ENCODE data around the gene SDK2.

SDK2 gene

DNA sequence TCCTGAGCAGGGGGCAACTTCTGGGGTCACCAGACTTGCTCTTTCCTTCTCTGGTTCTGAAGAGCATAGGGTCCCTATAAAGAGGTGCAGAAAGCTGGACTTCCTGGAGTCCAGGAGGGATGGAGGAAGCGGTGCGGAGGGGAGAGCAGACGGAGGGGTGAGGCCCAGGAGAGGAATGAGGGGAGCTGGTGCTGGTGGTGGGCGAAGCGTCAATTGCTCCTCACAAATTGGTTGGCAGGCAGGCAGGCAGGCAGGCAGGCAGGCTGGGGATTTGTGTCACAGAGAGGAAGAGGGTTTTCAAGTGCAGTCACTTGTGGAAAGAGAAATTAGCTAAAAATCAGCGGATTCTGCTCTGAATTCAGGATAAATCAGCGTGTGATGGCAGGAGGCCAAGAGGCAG is 198.8 kb downstream of the SDK2 start:
- H3K36me3 Mint-ChIP-seq: peaks cover 8% of the 10 kb centered on the region
- DNase-seq (ENCODE audit: low spot score in 2 of 2) (no peak), ATAC-seq (ENCODE audit: low read depth) (no peak)
- H3K4me1 Mint-ChIP-seq: no peaks in the 10 kb centered on the region
- no peak overlapping the region for H3K4me3 Mint-ChIP-seq
- H3K27ac Mint-ChIP-seq: no peak overlapping the region
- H3K9me3 Mint-ChIP-seq: no peaks in the 10 kb centered on the region
- H3K27me3 Mint-ChIP-seq: no peaks in the 10 kb centered on the region

DNA sequence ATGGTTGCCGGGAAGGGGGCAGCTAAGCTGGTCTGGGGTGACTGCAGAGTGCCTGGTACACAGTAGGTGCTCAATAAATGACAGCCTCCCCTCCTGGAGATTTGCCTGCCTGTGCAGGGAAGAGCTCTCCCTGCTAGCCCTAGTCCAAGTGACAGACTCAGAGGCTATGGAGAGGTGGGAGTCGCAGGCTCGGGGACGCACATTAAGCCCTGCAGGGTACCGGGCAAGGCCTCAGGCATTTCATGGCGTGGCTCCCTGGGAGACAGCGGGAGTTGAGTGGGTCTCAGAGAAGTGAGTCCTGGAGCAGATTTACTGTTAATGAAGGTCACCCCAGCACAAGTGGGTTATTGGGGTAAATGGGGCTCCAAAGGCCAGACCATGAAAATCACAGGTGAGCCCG is 200.2 kb downstream of the SDK2 start:
- DNase-seq (ENCODE audit: low spot score in 2 of 2) (no peak), ATAC-seq (ENCODE audit: low read depth) (no peak)
- Mint-ChIP-seq H3K27ac (no peak overlapping the region), H3K36me3 (peaks cover 8% of the 10 kb centered on the region), H3K9me3 (no peaks in the 10 kb centered on the region), H3K4me3 (no peak overlapping the region), H3K4me1 (no peaks in the 10 kb centered on the region), H3K27me3 (no peaks in the 10 kb centered on the region)

GRCh38 chr17:73439597-73439996 is 204.6 kb downstream of the SDK2 start:
- Mint-ChIP-seq H3K9me3 (no peaks in the 10 kb centered on the region), H3K4me3 (no peak overlapping the region), H3K27ac (no peak overlapping the region), H3K36me3 (peaks cover 12% of the 10 kb centered on the region), H3K4me1 (no peaks in the 10 kb centered on the region), H3K27me3 (no peaks in the 10 kb centered on the region)
- no peak for ATAC-seq (ENCODE audit: low read depth)
- no peak for DNase-seq (ENCODE audit: low spot score in 2 of 2)

DNA sequence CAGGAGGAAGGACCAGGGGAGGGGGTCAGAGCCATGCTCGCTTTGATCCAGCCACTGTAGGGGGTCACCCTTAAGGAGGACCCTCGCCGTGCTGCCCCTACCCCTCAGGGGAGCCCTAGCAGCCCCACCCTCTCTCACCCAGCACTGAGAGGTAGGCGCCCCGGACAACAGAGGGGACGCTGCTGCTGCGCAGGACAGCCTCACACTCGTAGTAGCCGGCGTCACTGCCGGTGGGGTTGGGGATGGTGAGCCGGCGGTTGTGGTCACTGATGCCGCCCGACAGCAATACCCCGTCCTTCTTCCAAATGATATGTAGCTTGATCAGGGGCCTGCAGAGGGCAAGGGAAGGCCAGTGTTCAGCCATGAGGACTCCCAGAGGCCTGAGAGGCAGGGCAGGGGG is 206.4 kb downstream of the SDK2 start:
- Mint-ChIP-seq H3K27me3 (no peaks in the 10 kb centered on the region), H3K36me3 (peaks cover 12% of the 10 kb centered on the region), H3K27ac (no peak overlapping the region), H3K4me1 (no peaks in the 10 kb centered on the region), H3K4me3 (no peak overlapping the region), H3K9me3 (no peaks in the 10 kb centered on the region)
- ATAC-seq (ENCODE audit: low read depth) (no peak), DNase-seq (ENCODE audit: low spot score in 2 of 2) (no peak)

- no peak overlapping the region for H3K4me3 Mint-ChIP-seq
- H3K9me3 Mint-ChIP-seq: no peaks in the 10 kb centered on the region
- no peaks in the 10 kb centered on the region for H3K4me1 Mint-ChIP-seq
- no peaks in the 10 kb centered on the region for H3K27me3 Mint-ChIP-seq
- DNase-seq (ENCODE audit: low spot score in 2 of 2) (no peak), ATAC-seq (ENCODE audit: low read depth) (no peak)
- peaks cover 10% of the 10 kb centered on the region for H3K36me3 Mint-ChIP-seq
- no peak overlapping the region for H3K27ac Mint-ChIP-seq
Observed at GRCh38 chr17:73436954-73437353, 207.3 kb downstream of the SDK2 start.

- peaks cover 7% of the 10 kb centered on the region for H3K36me3 Mint-ChIP-seq
- no peaks in the 10 kb centered on the region for H3K27me3 Mint-ChIP-seq
- ATAC-seq (ENCODE audit: low read depth) (no peak), DNase-seq (ENCODE audit: low spot score in 2 of 2) (no peak)
- no peak overlapping the region for H3K4me3 Mint-ChIP-seq
- no peaks in the 10 kb centered on the region for H3K9me3 Mint-ChIP-seq
- no peak overlapping the region for H3K27ac Mint-ChIP-seq
- peaks cover 3% of the 10 kb centered on the region for H3K4me1 Mint-ChIP-seq
Observed at GRCh38 chr17:73435412-73435811, 208.8 kb downstream of the SDK2 start.

GRCh38 chr17:73434154-73434553 is 210.1 kb downstream of the SDK2 start:
- Mint-ChIP-seq H3K27ac (no peak overlapping the region), H3K9me3 (no peaks in the 10 kb centered on the region), H3K27me3 (no peaks in the 10 kb centered on the region), H3K4me3 (no peak overlapping the region), H3K4me1 (peaks cover 3% of the 10 kb centered on the region), H3K36me3 (peaks cover 8% of the 10 kb centered on the region)
- ATAC-seq (ENCODE audit: low read depth) (no peak), DNase-seq (ENCODE audit: low spot score in 2 of 2) (no peak)

- no peak overlapping the region for H3K27ac Mint-ChIP-seq
- peaks cover 8% of the 10 kb centered on the region for H3K36me3 Mint-ChIP-seq
- H3K4me1 Mint-ChIP-seq: peaks cover 3% of the 10 kb centered on the region
- ATAC-seq (ENCODE audit: low read depth): no peak
- DNase-seq (ENCODE audit: low spot score in 2 of 2): no peak
- H3K4me3 Mint-ChIP-seq: no peak overlapping the region
- no peaks in the 10 kb centered on the region for H3K9me3 Mint-ChIP-seq
- H3K27me3 Mint-ChIP-seq: no peaks in the 10 kb centered on the region
Observed at GRCh38 chr17:73433501-73433900, 210.7 kb downstream of the SDK2 start.

GRCh38 chr17:73432624-73433190 is 211.5 kb downstream of the SDK2 start:
- ATAC-seq (ENCODE audit: low read depth) (no peak), DNase-seq (ENCODE audit: low spot score in 2 of 2) (no peak)
- H3K27me3 Mint-ChIP-seq: no peaks in the 10 kb centered on the region
- no peaks in the 10 kb centered on the region for H3K9me3 Mint-ChIP-seq
- H3K36me3 Mint-ChIP-seq: peaks cover 5% of the 10 kb centered on the region
- H3K27ac Mint-ChIP-seq: no peak overlapping the region
- no peak overlapping the region for H3K4me3 Mint-ChIP-seq
- peaks cover 3% of the 10 kb centered on the region for H3K4me1 Mint-ChIP-seq

DNA sequence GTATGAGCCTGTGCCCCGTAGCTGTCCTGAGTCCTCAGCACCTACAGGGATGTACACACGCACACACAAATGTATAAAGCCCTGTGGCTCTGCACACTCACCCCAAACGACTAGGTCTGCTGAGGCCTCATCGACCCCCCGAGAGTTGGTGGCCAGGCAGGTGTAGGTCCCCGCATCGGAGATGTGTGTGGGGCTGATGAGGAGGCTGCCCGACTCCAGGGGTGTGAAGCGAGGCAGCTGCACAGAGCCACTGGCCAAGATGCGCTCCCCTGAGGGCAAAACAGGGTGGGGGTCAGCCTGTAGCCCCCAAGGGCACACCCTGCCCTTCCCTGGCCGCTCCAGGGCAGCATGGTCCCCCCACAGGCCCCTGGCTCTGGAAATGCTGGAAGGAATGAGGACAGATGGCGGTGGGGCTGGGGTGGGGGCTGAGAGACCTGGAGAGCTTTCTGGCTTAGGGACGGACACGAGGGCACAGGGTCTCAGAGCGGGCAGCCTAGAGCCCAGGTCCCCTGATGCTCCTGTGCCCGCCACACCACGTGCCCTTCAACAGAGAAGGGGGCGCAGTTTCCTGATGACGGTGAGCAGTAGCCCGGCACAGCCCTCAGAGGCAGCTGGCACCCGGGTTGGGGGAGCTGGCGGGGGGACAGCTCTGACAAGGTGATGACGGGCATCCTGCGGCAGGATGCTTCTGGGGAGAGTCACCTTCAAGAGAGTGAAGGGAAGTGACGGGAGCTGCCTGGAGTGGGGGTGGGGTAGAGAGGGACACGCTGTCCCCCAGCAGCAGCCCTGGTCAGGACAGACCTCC is 212.6 kb downstream of the SDK2 start:
- DNase-seq (ENCODE audit: low spot score in 2 of 2) (no peak), ATAC-seq (ENCODE audit: low read depth) (no peak)
- Mint-ChIP-seq H3K36me3 (peaks cover 5% of the 10 kb centered on the region), H3K4me3 (no peak overlapping the region), H3K4me1 (peaks cover 3% of the 10 kb centered on the region), H3K9me3 (no peaks in the 10 kb centered on the region), H3K27me3 (no peaks in the 10 kb centered on the region), H3K27ac (peak overlapping the region; percentile 11)

DNA sequence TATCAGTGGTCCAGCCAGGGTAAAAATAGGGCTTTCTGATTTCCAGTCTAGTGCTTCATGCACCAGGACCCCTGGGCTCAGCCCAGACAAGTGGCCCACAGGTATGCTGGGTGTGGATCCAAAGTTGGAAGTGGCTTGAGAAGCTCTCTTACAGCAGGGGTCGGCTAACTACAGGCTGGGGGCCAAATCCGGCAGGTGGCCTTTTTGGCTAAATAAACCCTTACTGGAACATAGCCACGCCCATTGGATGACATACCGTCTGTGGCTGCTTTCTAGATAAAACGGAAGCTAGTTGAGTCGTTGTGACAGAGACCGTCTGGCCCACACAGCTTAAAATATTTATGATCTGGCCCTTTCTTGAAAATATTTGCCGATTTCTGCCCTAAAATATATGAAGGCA is 213.4 kb downstream of the SDK2 start:
- no peaks in the 10 kb centered on the region for H3K27me3 Mint-ChIP-seq
- ATAC-seq (ENCODE audit: low read depth): peak; percentile 37
- peaks cover 3% of the 10 kb centered on the region for H3K36me3 Mint-ChIP-seq
- H3K9me3 Mint-ChIP-seq: no peaks in the 10 kb centered on the region
- no peak for DNase-seq (ENCODE audit: low spot score in 2 of 2)
- no peak overlapping the region for H3K27ac Mint-ChIP-seq
- H3K4me3 Mint-ChIP-seq: no peak overlapping the region
- peaks cover 3% of the 10 kb centered on the region for H3K4me1 Mint-ChIP-seq

GRCh38 chr17:73430165-73430680 is 214.0 kb downstream of the SDK2 start:
- Mint-ChIP-seq H3K9me3 (no peaks in the 10 kb centered on the region), H3K27me3 (no peaks in the 10 kb centered on the region), H3K4me3 (peak overlapping the region; percentile 1), H3K36me3 (peaks cover 3% of the 10 kb centered on the region), H3K4me1 (peaks cover 3% of the 10 kb centered on the region), H3K27ac (no peak overlapping the region)
- no peak for ATAC-seq (ENCODE audit: low read depth)
- DNase-seq (ENCODE audit: low spot score in 2 of 2): no peak

GRCh38 chr17:73429440-73430164 is 214.6 kb downstream of the SDK2 start:
- ATAC-seq (ENCODE audit: low read depth) (peak; percentile 98), DNase-seq (ENCODE audit: low spot score in 2 of 2) (peak; percentile 89 to 92)
- Mint-ChIP-seq H3K27ac (no peak overlapping the region), H3K9me3 (no peaks in the 10 kb centered on the region), H3K4me3 (no peak overlapping the region), H3K36me3 (peaks cover 3% of the 10 kb centered on the region), H3K27me3 (no peaks in the 10 kb centered on the region), H3K4me1 (peaks cover 3% of the 10 kb centered on the region)

DNA sequence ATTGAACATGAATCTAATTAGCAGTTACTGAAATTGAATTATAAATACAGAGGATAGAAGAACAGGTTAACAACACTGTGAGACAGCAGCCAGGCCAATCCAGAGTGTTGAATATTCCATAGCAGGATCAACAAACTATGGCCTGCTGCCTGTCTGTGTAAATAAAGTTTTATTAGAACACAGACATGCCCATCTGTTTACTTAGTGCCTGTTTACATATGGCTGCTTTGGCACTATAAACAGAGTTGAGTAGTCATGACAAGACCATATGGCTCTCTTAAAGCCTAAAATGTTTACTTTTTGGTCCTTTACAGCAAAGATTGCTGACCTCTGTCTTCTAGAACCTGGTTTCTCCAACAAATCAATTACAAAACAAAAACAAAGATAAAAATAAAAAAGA is 217.0 kb downstream of the SDK2 start:
- H3K4me1 Mint-ChIP-seq: peaks cover 3% of the 10 kb centered on the region
- H3K9me3 Mint-ChIP-seq: no peaks in the 10 kb centered on the region
- no peak overlapping the region for H3K4me3 Mint-ChIP-seq
- no peak overlapping the region for H3K27ac Mint-ChIP-seq
- ATAC-seq (ENCODE audit: low read depth): no peak
- H3K36me3 Mint-ChIP-seq: peaks cover 14% of the 10 kb centered on the region
- H3K27me3 Mint-ChIP-seq: no peaks in the 10 kb centered on the region
- DNase-seq (ENCODE audit: low spot score in 2 of 2): no peak

Measured in memory B cell (primary cell).